Glutamatergic neuron (in vitro differentiated cells): ENCODE measurements around the gene MAGI3. TPM values are rescaled to one million over a fixed set of nuclear protein-coding genes. Genes with fewer than 3 reads are reported as not detected.

Source experiments
- DNase-seq: peaks from one replicate; pipeline ENCODE4 v3.0.0; 2022
- H3K27ac Mint-ChIP-seq: one replicate; pipeline ENCODE4 v1.8.0; 2020; ENCODE audit warnings: mild to moderate bottlenecking, mixed read lengths, inconsistent platforms; ENCODE audit not compliant: unreplicated experiment
- H3K27me3 Mint-ChIP-seq: one replicate; pipeline ENCODE4 v1.8.0; 2020; ENCODE audit warnings: mild to moderate bottlenecking, moderate library complexity, mixed read lengths, inconsistent platforms; ENCODE audit not compliant: unreplicated experiment
- H3K36me3 Mint-ChIP-seq: one replicate; pipeline ENCODE4 v1.8.0; 2020; ENCODE audit warnings: mild to moderate bottlenecking, mixed read lengths, inconsistent platforms; ENCODE audit not compliant: unreplicated experiment
- H3K4me1 Mint-ChIP-seq: one replicate; pipeline ENCODE4 v1.8.0; 2020; ENCODE audit warnings: mild to moderate bottlenecking, low read depth, mixed read lengths, inconsistent platforms; ENCODE audit not compliant: unreplicated experiment
- H3K4me3 Mint-ChIP-seq: one replicate; pipeline ENCODE4 v1.8.0; 2020; ENCODE audit warnings: mild to moderate bottlenecking, mixed read lengths, inconsistent platforms; ENCODE audit not compliant: unreplicated experiment
- H3K9me3 Mint-ChIP-seq: one replicate; pipeline ENCODE4 v1.8.0; 2020; ENCODE audit warnings: mild to moderate bottlenecking, moderate library complexity, mixed read lengths, inconsistent platforms; ENCODE audit not compliant: unreplicated experiment
- total RNA-seq: library from RNA; stranded (reverse); fragmentation: NEBNext Ultra II Directional; extraction: Animal tissue kit (Norgen Biotek cat#: 25700); gene quantifications from one replicate; pipeline ENCODE4 v1.2.1, GENCODE V29; 2021; ENCODE audit not compliant: unreplicated experiment
- TF ChIP-seq, protein P1 (sequence below): fragments of 200-600 bp; sonication (generic); IDR thresholded peaks from one replicate; pipeline ENCODE4 v1.5.0; 2021; ENCODE audit not compliant: partially characterized antibody, unreplicated experiment

Gene MAGI3
- total RNA-seq, 1 donor from 2014 or later, result 26.3 TPM

DNA sequence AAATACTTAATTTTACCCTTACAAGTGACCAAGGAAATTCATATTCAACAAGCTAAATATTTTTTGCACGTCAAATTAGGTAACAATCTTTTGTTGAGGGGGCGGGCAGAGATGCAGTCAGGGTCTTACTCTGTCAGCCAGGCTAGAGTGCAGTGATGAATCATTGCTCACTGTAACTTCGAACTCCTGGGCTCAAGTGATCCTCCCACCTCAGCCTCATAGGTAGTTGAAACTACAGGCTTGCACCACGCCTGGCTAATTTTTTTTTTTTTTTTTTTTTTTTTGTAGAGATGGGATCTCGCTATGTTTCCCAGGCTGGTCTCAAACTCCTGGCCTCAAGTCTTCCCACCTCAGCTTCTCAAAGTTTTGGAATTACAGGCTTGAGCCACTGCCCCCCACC, 342.5 kb downstream of the MAGI3 start:
- Mint-ChIP-seq H3K9me3 (peaks cover 3% of the 10 kb centered on the region), H3K27ac (no peak overlapping the region), H3K4me1 (no peaks in the 10 kb centered on the region), H3K36me3 (peaks cover 9% of the 10 kb centered on the region), H3K27me3 (no peaks in the 10 kb centered on the region), H3K4me3 (no peak overlapping the region)
- no peak for DNase-seq
- TF ChIP-seq, protein P1, sequence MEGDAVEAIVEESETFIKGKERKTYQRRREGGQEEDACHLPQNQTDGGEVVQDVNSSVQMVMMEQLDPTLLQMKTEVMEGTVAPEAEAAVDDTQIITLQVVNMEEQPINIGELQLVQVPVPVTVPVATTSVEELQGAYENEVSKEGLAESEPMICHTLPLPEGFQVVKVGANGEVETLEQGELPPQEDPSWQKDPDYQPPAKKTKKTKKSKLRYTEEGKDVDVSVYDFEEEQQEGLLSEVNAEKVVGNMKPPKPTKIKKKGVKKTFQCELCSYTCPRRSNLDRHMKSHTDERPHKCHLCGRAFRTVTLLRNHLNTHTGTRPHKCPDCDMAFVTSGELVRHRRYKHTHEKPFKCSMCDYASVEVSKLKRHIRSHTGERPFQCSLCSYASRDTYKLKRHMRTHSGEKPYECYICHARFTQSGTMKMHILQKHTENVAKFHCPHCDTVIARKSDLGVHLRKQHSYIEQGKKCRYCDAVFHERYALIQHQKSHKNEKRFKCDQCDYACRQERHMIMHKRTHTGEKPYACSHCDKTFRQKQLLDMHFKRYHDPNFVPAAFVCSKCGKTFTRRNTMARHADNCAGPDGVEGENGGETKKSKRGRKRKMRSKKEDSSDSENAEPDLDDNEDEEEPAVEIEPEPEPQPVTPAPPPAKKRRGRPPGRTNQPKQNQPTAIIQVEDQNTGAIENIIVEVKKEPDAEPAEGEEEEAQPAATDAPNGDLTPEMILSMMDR, result no peak

DNA sequence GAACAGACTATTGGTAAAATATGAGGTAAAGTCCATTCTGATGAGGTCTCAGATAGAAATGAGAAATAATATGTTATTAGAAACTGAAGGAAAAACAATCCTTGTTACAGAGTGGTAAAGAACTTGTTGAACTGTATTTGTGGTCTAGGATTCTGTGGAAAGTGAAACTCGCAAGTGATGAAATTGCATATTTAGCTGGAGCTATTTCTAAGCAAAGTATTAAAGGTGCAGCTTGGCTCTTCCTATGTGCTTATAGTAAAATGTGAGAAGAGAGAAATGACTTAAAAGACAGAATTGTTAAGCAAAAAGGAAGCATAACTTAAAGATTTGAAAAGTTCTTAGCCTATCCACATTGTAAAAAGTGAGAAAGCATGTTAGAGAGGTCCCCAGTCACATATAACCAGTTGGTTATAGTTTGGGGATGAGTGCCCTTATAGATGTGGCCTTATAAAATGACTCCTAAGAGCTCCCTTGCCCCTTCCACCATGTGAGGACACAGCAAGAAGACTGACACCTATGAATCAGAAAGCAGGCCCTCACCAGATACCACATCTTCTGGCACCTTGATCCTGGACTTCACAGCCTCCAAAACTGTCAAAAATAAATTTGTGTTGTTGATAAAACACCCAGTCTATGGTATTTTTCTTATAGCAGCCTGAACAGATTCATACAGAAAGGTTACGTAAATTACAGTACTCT, 344.2 kb downstream of the MAGI3 start:
- H3K36me3 Mint-ChIP-seq, result peaks cover 5% of the 10 kb centered on the region

More for the DNA sequence above, 344.2 kb downstream of the MAGI3 start:
- H3K9me3 Mint-ChIP-seq, result peaks cover 3% of the 10 kb centered on the region
- DNase-seq, result no peak
- H3K27ac Mint-ChIP-seq, result no peak overlapping the region
- TF ChIP-seq, protein P1, result no peak
- H3K4me3 Mint-ChIP-seq, result no peak overlapping the region
- no peaks in the 10 kb centered on the region for H3K4me1 Mint-ChIP-seq
- no peaks in the 10 kb centered on the region for H3K27me3 Mint-ChIP-seq
